Measurements from ENCODE around the gene CTSH. TPM values are rescaled to one million over a fixed set of nuclear protein-coding genes. Genes with fewer than 3 reads are reported as not detected.

CTSH gene
- total and polyA plus RNA-seq, 2 of the 13 experiments (the other 11 are each of a cell fraction or from before 2014, with no cell fraction given), result 265 to 653 TPM

- TF ChIP-seq RFX5 (IDR thresholded peaks at IDR 0.05; ENCODE audit: low read depth, low read length), result no peak
- peak; percentile 79 for TF ChIP-seq ZNF709 (CRISPR knock-in tag; IDR thresholded peaks at IDR 0.05)
- TF ChIP-seq PHF5A (CRISPR knock-in tag; IDR thresholded peaks at IDR 0.05; ENCODE audit: low read depth, unreplicated experiment), result no peak
- TF ChIP-seq PRDM10 (CRISPR knock-in tag; IDR thresholded peaks at IDR 0.05; ENCODE audit: low read depth), result peak; percentile 57; the same call in 1 of the 2 replicates
- TF ChIP-seq ELF3 (CRISPR knock-in tag; IDR thresholded peaks at IDR 0.05), result peak; percentile 100
- TF ChIP-seq SNAPC5 (CRISPR knock-in tag; IDR thresholded peaks at IDR 0.05; ENCODE audit: borderline replicate concordance), result peak; percentile 63; the same call in 1 of the 2 replicates
- no peak for TF ChIP-seq GPN1 (CRISPR knock-in tag; IDR thresholded peaks at IDR 0.05; ENCODE audit: borderline replicate concordance)
- TF ChIP-seq FOXA1 (IDR thresholded peaks at IDR 0.05), result no peak
- no peak for TF ChIP-seq FOXA1 (CRISPR knock-in tag; IDR thresholded peaks at IDR 0.05)
- peak; percentile 89 for TF ChIP-seq SALL1 (CRISPR knock-in tag; IDR thresholded peaks at IDR 0.05)
- peak; percentile 76 for TF ChIP-seq PPARG (CRISPR knock-in tag; conservative IDR thresholded peaks at IDR 0.05)
- peak; percentile 87; the same call in 1 of the 2 replicates for TF ChIP-seq ZNF280B (CRISPR knock-in tag; IDR thresholded peaks at IDR 0.05; ENCODE audit: borderline replicate concordance)
- peak; percentile 82 for TF ChIP-seq PHF21A (CRISPR knock-in tag; IDR thresholded peaks at IDR 0.05)
- peak; percentile 85; the same call in 1 of the 2 replicates for TF ChIP-seq IRF2 (CRISPR knock-in tag; IDR thresholded peaks at IDR 0.05)
- TF ChIP-seq SRSF9 (IDR thresholded peaks at IDR 0.05; ENCODE audit: borderline replicate concordance, insufficient read depth, low read depth, low read length, poor library complexity, severe bottlenecking), result no peak
- TF ChIP-seq SAFB2 (CRISPR knock-in tag; IDR thresholded peaks at IDR 0.05; ENCODE audit: borderline replicate concordance, low read depth), result no peak
- TF ChIP-seq ZNF660 (CRISPR knock-in tag; IDR thresholded peaks at IDR 0.05; ENCODE audit: borderline replicate concordance, low read depth), result no peak
- peak; percentile 81; the same call in 1 of the 2 replicates for TF ChIP-seq NCOR1 (IDR thresholded peaks at IDR 0.05; ENCODE audit: borderline replicate concordance, low read length)
- TF ChIP-seq POLR2G (IDR thresholded peaks at IDR 0.05; ENCODE audit: low read depth, low read length), result peak; percentile 65; the same call in 1 of the 2 replicates
- TF ChIP-seq SMARCC2 (IDR thresholded peaks at IDR 0.05), result no peak
- no peak for TF ChIP-seq LBX2 (CRISPR knock-in tag; IDR thresholded peaks at IDR 0.05; ENCODE audit: borderline replicate concordance)
- TF ChIP-seq ZNF629 (CRISPR knock-in tag; conservative IDR thresholded peaks at IDR 0.05), result no peak
- 0 out of 2 replicates have a peak, but pooled peaks have one; percentile 16 for TF ChIP-seq ZNF224 (CRISPR knock-in tag; IDR thresholded peaks at IDR 0.05)
- no peak for TF ChIP-seq ZNF251 (CRISPR knock-in tag; IDR thresholded peaks at IDR 0.05)
Observed at GRCh38 chr15:78988361-78988911, 43.6 kb upstream of the CTSH start (continued).
